MV-4-11 (cell line): ENCODE measurements around the gene CHSY1.

Experiments
- DNase-seq: peaks from one replicate; lab custom pipeline; 2025; lab: John Stamatoyannopoulos, UW

CHSY1 gene

DNA sequence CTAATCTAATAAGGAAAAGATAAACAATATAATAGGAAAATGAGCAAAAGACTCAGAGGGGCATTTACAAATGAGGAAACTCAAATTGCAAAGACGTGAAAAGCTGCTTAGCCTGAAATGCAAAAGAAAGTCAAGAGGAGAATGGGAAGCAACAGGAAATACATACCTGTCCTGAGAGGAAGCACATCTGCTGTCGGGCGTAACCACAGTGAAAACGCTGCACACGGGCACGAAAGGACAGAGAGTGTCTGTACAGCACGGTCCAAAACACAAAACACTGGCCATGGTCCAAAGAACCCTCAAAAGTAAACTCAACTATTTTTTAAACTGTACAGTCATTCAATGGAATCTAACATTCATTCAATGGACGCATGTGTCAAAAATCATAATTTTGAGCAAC, 100.6 kb downstream of the CHSY1 start:
- DNase-seq = no peak

- no peak for DNase-seq
Measured at GRCh38 chr15:101150723-101151040, 101.2 kb downstream of the CHSY1 start.

- no peak for DNase-seq
Measured at GRCh38 chr15:101149864-101150722, 101.8 kb downstream of the CHSY1 start.

- DNase-seq = no peak
Measured at GRCh38 chr15:101148881-101149664, 102.8 kb downstream of the CHSY1 start.

DNA sequence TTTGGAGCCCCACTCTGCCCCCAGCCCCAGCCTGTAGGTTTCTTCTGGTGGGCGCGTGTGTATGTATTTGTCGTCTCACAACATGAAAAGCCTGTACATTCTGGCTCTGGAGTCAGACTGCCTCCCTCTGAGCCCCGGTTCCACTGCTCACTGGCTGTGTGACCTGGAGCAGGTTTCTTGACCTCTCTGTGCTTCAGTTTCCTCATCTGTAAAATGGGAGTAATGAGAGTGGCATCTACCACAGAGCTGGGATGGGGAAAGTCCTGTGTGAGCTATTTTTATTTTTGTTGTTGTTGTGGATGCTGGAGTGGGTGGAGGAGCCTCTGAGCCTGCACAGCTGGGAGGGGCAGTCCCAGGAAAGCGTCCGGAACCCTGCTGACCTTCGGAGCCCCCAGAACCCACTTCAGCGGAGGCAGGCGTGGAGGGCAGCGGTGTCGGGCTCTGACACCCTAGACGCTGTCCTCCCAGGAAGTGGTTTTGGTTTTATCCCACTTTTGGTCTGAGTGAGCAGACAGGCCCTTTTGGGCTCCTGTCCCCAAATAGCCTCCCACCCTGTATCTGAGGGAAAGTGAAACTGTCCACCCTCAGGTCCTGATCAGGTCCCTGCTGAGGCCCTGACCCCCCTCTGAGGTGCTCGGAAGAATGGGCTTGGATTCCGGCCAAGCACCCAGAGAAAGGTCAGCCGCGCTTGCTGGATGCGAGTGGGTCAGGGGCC, 103.5 kb downstream of the CHSY1 start:
- DNase-seq = peak; percentile 42

DNA sequence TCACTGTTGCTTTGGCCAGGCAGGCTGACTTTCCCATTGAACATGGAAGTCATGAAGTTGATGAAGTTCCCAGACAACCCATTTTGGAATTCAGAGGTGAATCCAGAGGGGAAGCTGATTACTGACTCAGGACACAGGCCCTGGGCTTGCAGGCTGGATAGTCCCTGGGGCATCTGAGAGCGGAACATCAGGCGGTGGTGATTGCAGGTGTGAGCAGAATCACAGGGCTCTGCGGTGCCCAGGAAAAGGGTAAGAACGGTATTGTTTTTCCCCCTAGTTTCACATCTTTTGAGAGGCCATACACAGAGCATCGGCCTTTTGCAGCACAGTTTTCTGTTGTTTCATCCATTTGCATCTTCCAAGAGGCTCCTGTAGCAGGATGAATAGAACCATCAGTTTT, 104.7 kb downstream of the CHSY1 start:
- DNase-seq = no peak

- no peak for DNase-seq
Measured at GRCh38 chr15:101146118-101146702, 105.6 kb downstream of the CHSY1 start.

DNA sequence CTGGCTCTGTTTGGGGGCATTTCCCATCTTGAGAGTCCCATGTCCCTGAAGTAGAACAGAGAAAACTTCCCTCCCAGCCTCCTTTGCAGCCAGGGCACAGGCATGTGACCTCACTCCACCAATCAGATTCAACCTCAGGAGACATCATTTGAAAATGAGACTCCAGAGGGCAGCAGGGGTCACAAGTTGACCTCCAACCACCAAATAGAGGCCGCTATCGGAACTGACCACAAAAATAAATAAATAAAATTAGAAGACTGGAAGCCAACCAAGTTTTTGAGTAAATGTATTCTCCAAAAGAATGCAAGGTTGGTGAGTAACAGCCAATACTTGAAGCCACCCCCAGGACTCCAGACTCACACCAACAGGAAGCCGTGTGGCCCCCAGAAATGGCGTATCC, 106.5 kb downstream of the CHSY1 start:
- no peak for DNase-seq

- DNase-seq = no peak
Measured at GRCh38 chr15:101143321-101143720, 108.5 kb downstream of the CHSY1 start.

DNA sequence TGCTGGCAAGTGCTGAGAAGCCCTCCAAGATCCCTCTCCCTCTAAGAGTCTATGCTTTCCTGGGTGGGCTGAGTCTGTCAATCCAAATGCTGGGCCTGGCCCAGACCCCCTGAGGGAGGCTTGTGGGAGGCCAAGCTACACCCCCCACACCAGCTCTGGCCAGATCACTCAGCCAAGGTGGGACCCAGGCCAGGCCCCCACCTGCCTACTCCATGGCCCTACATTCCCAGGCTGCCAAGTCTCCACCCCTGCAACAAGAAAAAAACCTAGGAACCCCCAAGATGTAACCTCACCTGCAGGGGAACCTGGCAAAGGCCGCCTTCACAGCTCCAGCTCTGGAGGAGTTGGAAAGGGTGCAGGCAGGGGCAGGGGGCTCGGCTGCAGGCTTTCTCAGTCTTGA, 109.1 kb downstream of the CHSY1 start:
- no peak for DNase-seq

GRCh38 chr15:101141926-101142527, 109.8 kb downstream of the CHSY1 start:
- no peak for DNase-seq

GRCh38 chr15:101140697-101141065, 111.2 kb downstream of the CHSY1 start:
- DNase-seq = no peak

GRCh38 chr15:101139986-101140696, 111.7 kb downstream of the CHSY1 start:
- peak; percentile 62 for DNase-seq

GRCh38 chr15:101138913-101139880, 112.7 kb downstream of the CHSY1 start:
- peak; percentile 37 for DNase-seq

DNA sequence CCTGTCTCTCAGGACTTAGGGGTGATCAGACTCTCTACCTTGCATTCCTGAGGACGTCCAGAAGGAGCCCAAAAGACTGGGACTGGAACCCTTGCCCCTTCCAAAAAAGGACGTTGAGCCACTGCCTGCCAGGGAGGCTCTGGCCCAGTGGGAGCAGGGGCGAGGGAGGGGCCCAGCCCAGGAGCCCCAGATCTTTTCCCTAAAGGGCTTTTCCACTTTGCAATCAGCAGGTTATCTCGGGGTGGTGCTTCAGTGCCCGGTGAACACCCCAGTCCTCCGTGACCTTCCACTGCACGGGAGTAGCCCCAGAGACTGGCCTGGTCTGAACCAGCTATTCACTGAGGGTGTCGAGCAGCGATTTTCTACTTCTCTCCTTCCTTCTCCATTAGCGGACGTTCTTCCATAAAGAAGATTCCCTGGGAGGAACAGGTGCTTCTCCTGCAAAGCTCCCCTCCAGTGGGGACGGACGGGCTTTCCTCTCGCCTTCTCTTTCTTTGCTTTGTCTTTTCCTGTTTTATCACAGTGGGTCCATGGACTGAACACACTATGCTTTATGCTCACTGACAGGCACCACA, 113.7 kb downstream of the CHSY1 start:
- no peak for DNase-seq

DNA sequence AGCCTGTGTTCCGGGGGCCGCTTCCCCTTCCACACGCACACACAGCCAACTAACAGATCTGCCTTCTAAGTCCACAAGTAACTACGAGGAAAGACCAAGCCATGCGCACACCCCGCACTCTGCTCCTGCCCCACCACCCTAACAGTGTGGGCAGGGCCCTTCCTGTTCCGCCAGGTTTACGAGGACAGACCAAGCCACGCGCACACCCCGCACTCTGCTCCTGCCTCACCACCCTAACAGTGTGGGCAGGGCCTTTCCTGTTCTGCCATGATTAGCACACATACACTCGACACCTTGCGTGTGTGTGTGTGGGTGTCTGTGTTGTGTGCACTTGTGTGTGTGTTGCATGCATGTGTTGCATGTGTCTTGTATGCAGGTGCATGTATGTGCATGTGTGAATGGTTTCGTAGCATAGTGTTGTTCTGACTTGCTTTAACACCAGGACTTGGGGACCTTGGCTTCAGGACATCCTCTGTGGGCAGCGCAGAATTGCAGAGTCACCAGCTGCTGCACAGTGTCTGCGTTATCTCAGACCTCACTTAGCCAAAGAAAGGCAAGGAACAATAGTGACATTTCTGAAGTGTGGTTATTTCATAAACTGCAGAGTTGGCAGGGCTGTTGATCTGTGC, 114.4 kb downstream of the CHSY1 start:
- peak; percentile 76 for DNase-seq

GRCh38 chr15:101136381-101137268, 115.2 kb downstream of the CHSY1 start:
- no peak for DNase-seq

DNA sequence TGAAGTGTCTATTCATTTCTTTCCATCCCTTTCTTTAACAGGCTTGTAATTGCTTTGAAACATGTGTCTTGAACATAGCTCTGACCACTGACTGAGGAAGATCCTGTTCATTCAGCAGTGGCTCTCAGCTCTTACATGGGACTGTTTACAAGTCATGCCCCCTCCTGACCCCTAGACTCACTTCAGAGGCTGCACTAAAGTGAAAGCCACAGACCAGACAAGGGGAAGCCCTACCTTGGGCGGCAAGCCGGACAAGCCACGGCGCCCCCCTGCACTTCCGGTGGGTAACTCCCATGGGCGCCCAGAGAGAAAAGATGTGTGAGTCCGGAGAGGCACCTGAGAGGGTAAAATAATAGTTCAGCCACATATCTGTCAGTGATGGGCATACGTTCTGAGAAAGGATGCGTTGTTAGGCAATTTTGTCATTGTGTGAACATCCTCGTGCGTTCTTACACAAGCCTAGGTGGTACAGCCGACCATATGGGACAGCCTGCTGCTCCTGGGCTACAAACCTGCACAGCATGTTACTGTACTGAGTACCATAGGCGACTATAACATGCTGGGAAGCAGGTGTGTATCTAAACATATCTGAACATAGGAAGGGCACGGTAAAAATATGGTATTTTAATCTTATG, 116.2 kb downstream of the CHSY1 start:
- DNase-seq = no peak
